ENCODE measurements around the gene JARID2.

DNA sequence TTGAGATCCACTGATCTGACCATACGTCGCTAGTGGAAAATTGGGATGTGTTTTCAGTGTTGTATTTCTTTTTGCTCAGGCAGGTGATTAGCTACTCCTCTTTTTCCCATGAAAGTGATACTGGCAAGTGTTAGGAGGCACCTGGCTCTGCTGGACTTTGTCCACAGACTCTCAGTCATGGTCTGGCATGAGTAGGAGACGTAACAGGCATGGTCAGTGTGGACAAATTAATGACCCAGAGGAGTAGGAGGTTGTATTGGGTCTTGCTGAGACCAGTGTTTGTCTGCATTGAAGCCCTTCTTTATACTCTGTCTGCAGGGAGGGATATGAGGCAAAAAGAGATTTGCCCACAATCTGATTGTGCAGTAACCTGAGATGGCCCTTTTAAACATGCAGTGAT lies 238.3 kb downstream of the JARID2 start:
- TF ChIP-seq, protein P1, sequence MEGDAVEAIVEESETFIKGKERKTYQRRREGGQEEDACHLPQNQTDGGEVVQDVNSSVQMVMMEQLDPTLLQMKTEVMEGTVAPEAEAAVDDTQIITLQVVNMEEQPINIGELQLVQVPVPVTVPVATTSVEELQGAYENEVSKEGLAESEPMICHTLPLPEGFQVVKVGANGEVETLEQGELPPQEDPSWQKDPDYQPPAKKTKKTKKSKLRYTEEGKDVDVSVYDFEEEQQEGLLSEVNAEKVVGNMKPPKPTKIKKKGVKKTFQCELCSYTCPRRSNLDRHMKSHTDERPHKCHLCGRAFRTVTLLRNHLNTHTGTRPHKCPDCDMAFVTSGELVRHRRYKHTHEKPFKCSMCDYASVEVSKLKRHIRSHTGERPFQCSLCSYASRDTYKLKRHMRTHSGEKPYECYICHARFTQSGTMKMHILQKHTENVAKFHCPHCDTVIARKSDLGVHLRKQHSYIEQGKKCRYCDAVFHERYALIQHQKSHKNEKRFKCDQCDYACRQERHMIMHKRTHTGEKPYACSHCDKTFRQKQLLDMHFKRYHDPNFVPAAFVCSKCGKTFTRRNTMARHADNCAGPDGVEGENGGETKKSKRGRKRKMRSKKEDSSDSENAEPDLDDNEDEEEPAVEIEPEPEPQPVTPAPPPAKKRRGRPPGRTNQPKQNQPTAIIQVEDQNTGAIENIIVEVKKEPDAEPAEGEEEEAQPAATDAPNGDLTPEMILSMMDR (IDR thresholded peaks at IDR 0.05) = no peak
- TF ChIP-seq POLR2A (IDR thresholded peaks at IDR 0.05) = no peak

Data from thyroid gland (tissue), 4 donors.